ENCODE results near the gene KRTAP5-8.
A peak's percentile ranks its signal among the peaks of the same experiment; 100 is the strongest.
"Not testable (repeated sequence)": the region's sequence is repeated elsewhere in the genome, so short reads cannot be mapped to it uniquely, and the experiment has no call there.

KRTAP5-8 gene

DNA sequence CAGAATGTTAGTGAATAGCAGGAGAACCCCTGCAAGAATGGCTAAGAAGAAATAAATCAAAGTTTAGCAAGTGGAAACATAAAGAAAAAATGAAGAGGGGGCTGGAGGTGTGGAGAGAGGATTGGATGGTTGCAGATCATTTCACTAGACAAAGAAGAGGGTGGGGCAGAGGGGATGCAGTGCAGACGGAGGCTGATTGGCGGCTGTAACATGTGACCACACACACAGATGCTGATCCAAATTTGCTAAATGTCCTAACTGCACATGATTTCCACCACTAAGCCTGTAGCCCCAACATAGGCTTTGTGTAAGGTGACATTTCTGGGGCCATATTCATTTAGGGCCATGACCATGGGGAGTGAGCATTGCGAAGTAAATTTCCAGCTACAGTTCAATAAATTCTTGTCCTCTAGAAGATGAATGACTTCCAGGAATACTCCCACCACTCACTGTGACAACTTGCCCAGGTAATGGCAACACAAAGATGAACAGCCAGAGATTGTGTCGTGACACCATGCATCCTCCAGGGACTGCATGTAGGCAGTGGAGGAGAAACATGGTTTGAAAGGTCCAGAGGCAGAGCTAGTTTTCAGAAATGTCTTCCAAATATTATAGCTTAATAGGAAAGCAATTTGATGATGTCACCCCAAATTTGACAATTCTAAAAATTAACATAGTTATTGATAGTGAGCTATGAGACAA lies 38.0 kb downstream of the KRTAP5-8 start:
- no peak for DNase-seq

DNA sequence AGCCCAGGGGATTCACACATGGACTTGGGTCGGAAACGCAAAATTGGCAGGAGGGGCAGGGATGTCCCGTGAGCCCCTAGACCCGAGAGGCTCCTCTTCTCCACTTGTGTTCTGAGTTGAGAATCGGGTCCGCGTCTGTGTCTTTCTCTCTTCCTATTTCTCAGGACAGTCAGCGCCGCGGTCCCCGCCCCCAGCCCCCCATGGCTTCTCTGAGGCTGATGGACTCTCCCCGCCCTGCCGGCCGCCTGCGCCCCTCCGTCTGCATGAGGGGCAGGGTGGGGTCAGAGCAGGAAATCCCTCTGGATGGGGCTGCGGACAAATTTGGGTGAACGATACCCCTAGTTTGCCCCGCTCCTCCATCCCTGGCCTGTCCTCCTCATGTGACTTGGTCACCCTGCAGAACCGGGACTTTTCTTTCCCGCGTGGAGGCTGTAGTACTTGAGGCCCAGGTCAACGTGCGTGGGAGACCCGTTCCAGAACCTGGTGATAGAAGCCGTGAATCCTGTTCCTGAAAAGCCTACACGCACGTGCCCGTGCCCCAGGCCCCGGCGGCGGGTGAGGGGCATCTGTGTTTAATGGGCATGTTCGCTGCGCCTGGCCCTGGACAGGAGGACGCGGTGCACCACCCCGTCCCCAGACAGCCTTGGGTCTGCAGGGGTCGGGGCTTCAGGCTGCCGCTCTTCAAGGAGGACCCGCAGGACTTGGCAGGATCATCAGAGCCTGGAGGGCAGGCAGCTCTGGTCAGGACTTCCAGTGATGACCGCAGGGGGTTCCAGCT lies 39.1 kb downstream of the KRTAP5-8 start:
- not testable (repeated sequence) for DNase-seq

- no peak for DNase-seq
These were observed 39.7 kb downstream of the KRTAP5-8 start for GRCh38 chr11:71577469-71578004.

DNA sequence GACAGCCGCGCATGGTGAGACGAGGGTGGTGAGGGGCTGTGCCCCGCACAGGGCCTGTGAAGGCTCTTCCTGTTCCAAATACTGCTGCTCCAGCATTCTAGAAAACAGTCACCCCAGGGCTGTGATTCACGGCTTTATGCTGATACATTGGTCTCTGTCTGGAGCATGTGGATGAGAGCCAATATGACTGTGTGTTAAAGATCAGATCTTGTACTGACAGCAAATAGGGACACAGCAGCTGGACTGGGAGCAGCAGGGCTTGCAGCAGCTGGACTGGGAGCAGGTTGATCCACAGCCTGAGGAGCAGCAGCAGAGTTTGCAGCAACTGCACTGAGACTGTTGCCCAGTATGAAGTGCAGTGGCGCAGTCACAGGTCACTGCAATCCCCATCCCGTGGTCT lies 41.7 kb downstream of the KRTAP5-8 start:
- DNase-seq: not testable (repeated sequence)

- peak; percentile 26 to 72 for DNase-seq
These were observed 42.5 kb downstream of the KRTAP5-8 start for GRCh38 chr11:71580057-71581003.

GRCh38 chr11:71581826-71582225 lies 44.0 kb downstream of the KRTAP5-8 start:
- no peak for DNase-seq

GRCh38 chr11:71582309-71582895 lies 44.6 kb downstream of the KRTAP5-8 start, which contains the start of gene KRTAP5-11:
TSS of gene KRTAP5-11 (minus strand) at chr11:71582875. CDS start at chr11:71582837, 38 bp downstream.
- DNase-seq: no peak

DNA sequence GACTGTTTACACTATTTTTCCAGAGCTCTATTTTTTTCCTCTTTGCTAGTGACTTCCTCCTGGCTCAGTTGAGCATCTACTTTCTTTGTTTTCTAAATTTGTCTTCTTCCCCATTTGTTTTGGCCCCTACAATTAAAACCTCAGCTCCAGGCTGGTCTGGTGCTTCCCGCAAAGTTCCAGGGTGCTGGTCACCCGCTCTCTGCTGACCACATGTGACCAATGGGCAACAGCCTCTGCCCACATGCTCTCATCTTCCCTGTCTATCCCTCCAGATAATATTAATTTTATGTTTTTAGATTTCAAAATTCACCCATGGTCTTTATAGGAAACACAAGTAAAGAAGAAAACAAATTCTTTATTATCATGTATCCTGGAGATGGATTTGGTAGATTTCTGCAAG lies 45.1 kb downstream of the KRTAP5-8 start:
- not testable (repeated sequence) for DNase-seq

DNA sequence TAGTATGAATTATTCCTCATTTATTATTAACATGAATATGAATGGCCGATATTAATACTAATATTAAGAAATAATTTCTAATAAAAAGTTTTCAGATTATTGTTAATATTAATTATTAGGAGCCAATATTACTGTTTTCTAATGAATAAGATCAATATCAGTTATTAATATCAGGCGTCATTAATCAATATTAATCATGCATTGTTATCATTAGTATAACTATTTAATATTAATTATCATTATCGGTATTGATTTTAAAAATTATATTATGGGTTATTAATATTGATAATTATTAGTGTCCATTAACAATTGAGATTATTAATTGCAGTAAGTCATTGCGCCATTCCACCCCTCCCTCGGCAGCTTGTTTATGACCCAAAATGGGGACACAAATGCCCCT lies 47.8 kb downstream of the KRTAP5-8 start:
- DNase-seq: not testable (repeated sequence)

DNA sequence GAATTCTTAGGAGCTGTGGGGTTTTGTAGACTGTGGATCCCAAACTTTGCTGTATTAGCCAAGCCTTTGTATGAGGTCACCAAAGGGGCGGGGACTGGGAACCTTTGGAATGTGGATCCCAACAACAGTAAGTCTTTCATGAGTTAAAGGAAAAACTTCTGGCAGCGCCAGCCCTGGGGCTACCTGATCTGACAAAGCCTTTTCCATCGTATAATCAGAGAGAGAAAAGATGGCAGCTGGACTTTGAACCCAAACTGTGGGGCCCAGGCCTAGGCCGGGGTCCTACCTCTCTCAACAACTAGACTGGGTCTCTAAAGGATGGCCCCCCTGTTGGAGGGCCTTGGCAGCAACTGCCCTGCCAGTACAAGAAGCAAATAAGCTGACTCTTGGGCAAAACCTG lies 50.5 kb downstream of the KRTAP5-8 start:
- not testable (repeated sequence) for DNase-seq

Data from NCI-H446 (cell line).